Measurements from ENCODE around the gene NAIF1. TPM values are rescaled to one million over a fixed set of nuclear protein-coding genes. Genes with fewer than 3 reads are reported as not detected.

NAIF1 gene
- total RNA-seq, 1 experiment from 2014 or later: 12.4 TPM

- H3K4me1 Mint-ChIP-seq: peaks cover 46% of the 10 kb centered on the region
- H3K9me3 Mint-ChIP-seq: no peaks in the 10 kb centered on the region
- no peak overlapping the region; the same call in 1 of the 2 replicates for H3K4me3 Mint-ChIP-seq
- no peak for ATAC-seq
- CTCF ChIA-PET: interaction anchor here (1.2 to 1.6 kb wide), 4 partner anchors 8 to 158 kb away, joined by 3 to 12 read pairs (median 6); no protein-coding TSS in a partner anchor
- H3K27ac Mint-ChIP-seq: peak overlapping the region; percentile 72; the same call in 1 of the 2 replicates
- DNase-seq (ENCODE audit: low spot score): no peak
- TF ChIP-seq FOXP4 (CRISPR knock-in tag; IDR thresholded peaks at IDR 0.05) (no peak), FOXJ3 (CRISPR knock-in tag; IDR thresholded peaks at IDR 0.05; ENCODE audit: borderline replicate concordance) (no peak), MXD4 (CRISPR knock-in tag; IDR thresholded peaks at IDR 0.05; ENCODE audit: borderline replicate concordance) (no peak), SOX15 (CRISPR knock-in tag; IDR thresholded peaks at IDR 0.05) (no peak), TEAD1 (CRISPR knock-in tag; IDR thresholded peaks at IDR 0.05) (no peak), MLX (CRISPR knock-in tag; IDR thresholded peaks at IDR 0.05) (no peak), GTF2I (CRISPR knock-in tag; conservative IDR thresholded peaks at IDR 0.05) (no peak)
- no peaks in the 10 kb centered on the region for H3K27me3 Mint-ChIP-seq (ENCODE audit: low read depth)
- H3K36me3 Mint-ChIP-seq: peaks cover 46% of the 10 kb centered on the region
- POLR2A ChIA-PET: no interaction called here
Measured at GRCh38 chr9:128102196-128102595, 35.1 kb upstream of the NAIF1 start.

- H3K4me3 Mint-ChIP-seq: no peak overlapping the region; the same call in 1 of the 2 replicates
- peaks cover 41% of the 10 kb centered on the region for H3K36me3 Mint-ChIP-seq
- CTCF ChIA-PET: interaction anchor here (1.2 to 1.6 kb wide), 2 partner anchors 9 to 23 kb away, joined by 3 to 5 read pairs; no protein-coding TSS in a partner anchor
- TF ChIP-seq CTCF (IDR thresholded peaks at IDR 0.05): no peak
- TF ChIP-seq FOXP4 (CRISPR knock-in tag; IDR thresholded peaks at IDR 0.05): no peak
- TF ChIP-seq ZNF512 (CRISPR knock-in tag; IDR thresholded peaks at IDR 0.05; ENCODE audit: borderline replicate concordance): no peak
- TF ChIP-seq CDX4 (CRISPR knock-in tag; IDR thresholded peaks at IDR 0.05; ENCODE audit: borderline replicate concordance): no peak
- TF ChIP-seq ATF1 (CRISPR knock-in tag; IDR thresholded peaks at IDR 0.05): no peak
- TF ChIP-seq ZNF138 (CRISPR knock-in tag; conservative IDR thresholded peaks at IDR 0.05): no peak
- TF ChIP-seq NFATC4 (CRISPR knock-in tag; IDR thresholded peaks at IDR 0.05): no peak
- TF ChIP-seq ZMAT4 (CRISPR knock-in tag; IDR thresholded peaks at IDR 0.05): no peak
- TF ChIP-seq E2F5 (CRISPR knock-in tag; IDR thresholded peaks at IDR 0.05): no peak
- no peak for TF ChIP-seq STAT6 (CRISPR knock-in tag; conservative IDR thresholded peaks at IDR 0.05; ENCODE audit: low read depth)
- no peak for TF ChIP-seq TEAD1 (CRISPR knock-in tag; IDR thresholded peaks at IDR 0.05)
- no peak for TF ChIP-seq CBFB (CRISPR knock-in tag; IDR thresholded peaks at IDR 0.05; ENCODE audit: low read depth)
Measured at GRCh38 chr9:128101690-128102089, 34.6 kb upstream of the NAIF1 start.

More at GRCh38 chr9:128101690-128102089, 34.6 kb upstream of the NAIF1 start:
- Mint-ChIP-seq H3K4me1 (peaks cover 51% of the 10 kb centered on the region), H3K27me3 (ENCODE audit: low read depth) (no peaks in the 10 kb centered on the region), H3K27ac (peak overlapping the region; percentile 72), H3K9me3 (no peaks in the 10 kb centered on the region)
- ATAC-seq: no peak
- POLR2A ChIA-PET: interaction anchor here (1.1 kb wide), 1 partner anchor 16 kb away, joined by 3 read pairs; no protein-coding TSS in a partner anchor
- no peak for DNase-seq (ENCODE audit: low spot score)
